ENCODE results near the gene ITIH5.

ITIH5 gene

DNA sequence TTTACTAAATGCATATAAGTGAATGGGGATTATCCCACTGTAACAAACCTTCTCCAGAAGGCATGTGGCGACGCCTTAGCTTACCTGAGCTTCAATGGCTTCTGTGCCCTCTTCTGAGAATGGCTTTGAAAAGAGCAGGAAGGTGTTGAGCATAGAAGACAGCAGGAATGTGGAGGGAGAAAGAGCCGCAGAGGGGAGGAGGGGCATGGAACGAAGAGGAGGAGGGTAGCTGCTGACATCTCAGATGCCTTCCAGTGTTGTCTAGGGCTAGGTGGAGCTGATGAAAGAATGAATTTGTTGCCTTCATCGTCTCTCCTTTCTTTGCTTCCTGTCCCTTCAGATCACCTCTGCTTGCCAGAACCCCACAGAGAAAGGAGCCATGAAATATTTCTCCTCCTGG lies 86.2 kb downstream of the ITIH5 start:
- no peaks in the 10 kb centered on the region for H4K20me1 ChIP-seq (ENCODE audit: insufficient read depth, low read length)
- H3K4me2 ChIP-seq (ENCODE audit: low read depth, low read length) = no peak overlapping the region
- H3K79me2 ChIP-seq (ENCODE audit: low read length) = no peaks in the 10 kb centered on the region
- no peaks in the 10 kb centered on the region for H3F3A ChIP-seq (ENCODE audit: insufficient read depth, low read length)
- no peak overlapping the region for H3K9ac ChIP-seq (ENCODE audit: low read length)
- no peak overlapping the region for H3K4me3 ChIP-seq (ENCODE audit: low read length)
- no peaks in the 10 kb centered on the region for H3K9me3 ChIP-seq (replicated peaks; ENCODE audit: insufficient read depth, low read length)
- no peaks in the 10 kb centered on the region for H3K9me2 ChIP-seq (replicated peaks; ENCODE audit: insufficient read depth, low read length)
- no peaks in the 10 kb centered on the region for H3K4me1 ChIP-seq (ENCODE audit: low read length)
- H3K27me3 ChIP-seq (replicated peaks; ENCODE audit: insufficient read depth, low read length) = no peaks in the 10 kb centered on the region
- TF ChIP-seq EZH2 (optimal IDR thresholded peaks at IDR 0.05; ENCODE audit: low read depth, low read length) (no peak), EZH2phosphoT487 (IDR thresholded peaks at IDR 0.05; ENCODE audit: low read length) (no peak)
- TF ChIP-seq, protein P1, sequence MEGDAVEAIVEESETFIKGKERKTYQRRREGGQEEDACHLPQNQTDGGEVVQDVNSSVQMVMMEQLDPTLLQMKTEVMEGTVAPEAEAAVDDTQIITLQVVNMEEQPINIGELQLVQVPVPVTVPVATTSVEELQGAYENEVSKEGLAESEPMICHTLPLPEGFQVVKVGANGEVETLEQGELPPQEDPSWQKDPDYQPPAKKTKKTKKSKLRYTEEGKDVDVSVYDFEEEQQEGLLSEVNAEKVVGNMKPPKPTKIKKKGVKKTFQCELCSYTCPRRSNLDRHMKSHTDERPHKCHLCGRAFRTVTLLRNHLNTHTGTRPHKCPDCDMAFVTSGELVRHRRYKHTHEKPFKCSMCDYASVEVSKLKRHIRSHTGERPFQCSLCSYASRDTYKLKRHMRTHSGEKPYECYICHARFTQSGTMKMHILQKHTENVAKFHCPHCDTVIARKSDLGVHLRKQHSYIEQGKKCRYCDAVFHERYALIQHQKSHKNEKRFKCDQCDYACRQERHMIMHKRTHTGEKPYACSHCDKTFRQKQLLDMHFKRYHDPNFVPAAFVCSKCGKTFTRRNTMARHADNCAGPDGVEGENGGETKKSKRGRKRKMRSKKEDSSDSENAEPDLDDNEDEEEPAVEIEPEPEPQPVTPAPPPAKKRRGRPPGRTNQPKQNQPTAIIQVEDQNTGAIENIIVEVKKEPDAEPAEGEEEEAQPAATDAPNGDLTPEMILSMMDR (IDR thresholded peaks at IDR 0.05; ENCODE audit: low read length) = no peak
- no peaks in the 10 kb centered on the region for H3K36me3 ChIP-seq (replicated peaks; ENCODE audit: insufficient read depth, low read length)
- no peak overlapping the region for H2AFZ ChIP-seq (ENCODE audit: low read length)
- DNase-seq = no peak
- no peak overlapping the region for H3K27ac ChIP-seq (ENCODE audit: low read length)

GRCh38 chr10:7579681-7580080 lies 87.1 kb downstream of the ITIH5 start:
- no peaks in the 10 kb centered on the region for H3K9me2 ChIP-seq (replicated peaks; ENCODE audit: insufficient read depth, low read length)
- no peaks in the 10 kb centered on the region for H3F3A ChIP-seq (ENCODE audit: insufficient read depth, low read length)
- no peak overlapping the region for H3K4me2 ChIP-seq (ENCODE audit: low read depth, low read length)
- H4K20me1 ChIP-seq (ENCODE audit: insufficient read depth, low read length) = no peaks in the 10 kb centered on the region
- no peak overlapping the region for H3K27ac ChIP-seq (ENCODE audit: low read length)
- TF ChIP-seq, protein P1 (IDR thresholded peaks at IDR 0.05; ENCODE audit: low read length) = no peak
- TF ChIP-seq EZH2phosphoT487 (IDR thresholded peaks at IDR 0.05; ENCODE audit: low read length) (no peak), EZH2 (optimal IDR thresholded peaks at IDR 0.05; ENCODE audit: low read depth, low read length) (no peak)
- H3K9ac ChIP-seq (ENCODE audit: low read length) = no peak overlapping the region
- no peaks in the 10 kb centered on the region for H3K36me3 ChIP-seq (replicated peaks; ENCODE audit: insufficient read depth, low read length)
- no peaks in the 10 kb centered on the region for H3K79me2 ChIP-seq (ENCODE audit: low read length)
- no peak overlapping the region for H3K4me3 ChIP-seq (ENCODE audit: low read length)
- H3K27me3 ChIP-seq (replicated peaks; ENCODE audit: insufficient read depth, low read length) = no peaks in the 10 kb centered on the region
- no peak overlapping the region for H2AFZ ChIP-seq (ENCODE audit: low read length)
- H3K9me3 ChIP-seq (replicated peaks; ENCODE audit: insufficient read depth, low read length) = no peaks in the 10 kb centered on the region
- DNase-seq = no peak
- H3K4me1 ChIP-seq (ENCODE audit: low read length) = no peaks in the 10 kb centered on the region

- Histone ChIP-seq H3K36me3 (replicated peaks; ENCODE audit: insufficient read depth, low read length) (no peaks in the 10 kb centered on the region), H3F3A (ENCODE audit: insufficient read depth, low read length) (no peaks in the 10 kb centered on the region)
Measured at GRCh38 chr10:7577579-7577978, 89.2 kb downstream of the ITIH5 start.

More at GRCh38 chr10:7577579-7577978, 89.2 kb downstream of the ITIH5 start:
- Histone ChIP-seq H3K9me3 (replicated peaks; ENCODE audit: insufficient read depth, low read length) (no peaks in the 10 kb centered on the region), H3K27me3 (replicated peaks; ENCODE audit: insufficient read depth, low read length) (no peaks in the 10 kb centered on the region), H3K4me2 (ENCODE audit: low read depth, low read length) (no peak overlapping the region), H4K20me1 (ENCODE audit: insufficient read depth, low read length) (no peaks in the 10 kb centered on the region), H2AFZ (ENCODE audit: low read length) (no peak overlapping the region), H3K4me1 (ENCODE audit: low read length) (no peaks in the 10 kb centered on the region), H3K9me2 (replicated peaks; ENCODE audit: insufficient read depth, low read length) (no peaks in the 10 kb centered on the region), H3K27ac (ENCODE audit: low read length) (no peak overlapping the region), H3K9ac (ENCODE audit: low read length) (no peak overlapping the region), H3K79me2 (ENCODE audit: low read length) (no peaks in the 10 kb centered on the region), H3K4me3 (ENCODE audit: low read length) (no peak overlapping the region)
- TF ChIP-seq, protein P1 (IDR thresholded peaks at IDR 0.05; ENCODE audit: low read length) = no peak
- no peak for TF ChIP-seq EZH2phosphoT487 (IDR thresholded peaks at IDR 0.05; ENCODE audit: low read length)
- TF ChIP-seq EZH2 (optimal IDR thresholded peaks at IDR 0.05; ENCODE audit: low read depth, low read length) = no peak
- DNase-seq = no peak

All from MM.1S (cell line).